Effector memory CD8-positive, alpha-beta T cell (primary cell): ENCODE results near the gene SOX4.

Source experiments
- ATAC-seq: fragments of 150-1000 bp; cut with Tn5 transposase; replicated peaks from 2 replicates; pipeline ENCODE4 v1.10.0; 2021; ENCODE audit warnings: mild to moderate bottlenecking, moderate library complexity
- DNase-seq, 3 experiments: peaks; one replicate each; pipeline ENCODE4 v3.0.0; 2021
- H3K27ac Mint-ChIP-seq, 2 donors: one replicate each; pipeline ENCODE4 v1.8.0; 2022; ENCODE audit warnings: mild to moderate bottlenecking in 2 of 2, mixed read lengths in 2 of 2, moderate library complexity in 2 of 2
- H3K27me3 Mint-ChIP-seq, 2 donors: one replicate each; pipeline ENCODE4 v1.8.0; 2022; ENCODE audit warnings: mixed read lengths in 2 of 2
- H3K36me3 Mint-ChIP-seq: one replicate; pipeline ENCODE4 v1.8.0; 2022; ENCODE audit warnings: mild to moderate bottlenecking, moderate library complexity, mixed read lengths; ENCODE audit not compliant: insufficient read depth
- H3K4me1 Mint-ChIP-seq, 2 donors: one replicate each; pipeline ENCODE4 v1.8.0; 2022; ENCODE audit warnings: low read depth in 2 of 2, mixed read lengths in 2 of 2
- H3K4me3 Mint-ChIP-seq, 2 donors: one replicate each; pipeline ENCODE4 v1.8.0; 2022; ENCODE audit warnings: mild to moderate bottlenecking in 2 of 2, mixed read lengths in 2 of 2, moderate library complexity in 2 of 2
- H3K9me3 Mint-ChIP-seq, 2 donors: one replicate each; pipeline ENCODE4 v1.8.0; 2022; ENCODE audit warnings: mixed read lengths in 2 of 2

The SOX4 gene

DNA sequence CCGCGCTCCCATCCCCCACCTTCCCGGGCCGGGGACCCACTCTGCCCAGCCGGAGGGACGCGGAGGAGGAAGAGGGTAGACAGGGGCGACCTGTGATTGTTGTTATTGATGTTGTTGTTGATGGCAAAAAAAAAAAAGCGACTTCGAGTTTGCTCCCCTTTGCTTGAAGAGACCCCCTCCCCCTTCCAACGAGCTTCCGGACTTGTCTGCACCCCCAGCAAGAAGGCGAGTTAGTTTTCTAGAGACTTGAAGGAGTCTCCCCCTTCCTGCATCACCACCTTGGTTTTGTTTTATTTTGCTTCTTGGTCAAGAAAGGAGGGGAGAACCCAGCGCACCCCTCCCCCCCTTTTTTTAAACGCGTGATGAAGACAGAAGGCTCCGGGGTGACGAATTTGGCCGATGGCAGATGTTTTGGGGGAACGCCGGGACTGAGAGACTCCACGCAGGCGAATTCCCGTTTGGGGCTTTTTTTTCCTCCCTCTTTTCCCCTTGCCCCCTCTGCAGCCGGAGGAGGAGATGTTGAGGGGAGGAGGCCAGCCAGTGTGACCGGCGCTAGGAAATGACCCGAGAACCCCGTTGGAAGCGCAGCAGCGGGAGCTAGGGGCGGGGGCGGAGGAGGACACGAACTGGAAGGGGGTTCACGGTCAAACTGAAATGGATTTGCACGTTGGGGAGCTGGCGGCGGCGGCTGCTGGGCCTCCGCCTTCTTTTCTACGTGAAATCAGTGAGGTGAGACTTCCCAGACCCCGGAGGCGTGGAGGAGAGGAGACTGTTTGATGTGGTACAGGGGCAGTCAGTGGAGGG, 2.8 kb downstream of the SOX4 start:
- Mint-ChIP-seq H3K9me3 (no peaks in the 10 kb centered on the region), H3K27me3 (peaks cover 31 to 52% of the 10 kb centered on the region in 2 donors), H3K4me1 (peaks cover 13 to 22% of the 10 kb centered on the region in 2 donors), H3K36me3 (peaks cover 11% of the 10 kb centered on the region), H3K4me3 (peak overlapping the region in 1 of 2 donors; percentile 92), H3K27ac (peak overlapping the region; percentile 76 to 92)
- ATAC-seq (peak; percentile 12), DNase-seq (peak in 1 of 3 experiments; percentile 1)

DNA sequence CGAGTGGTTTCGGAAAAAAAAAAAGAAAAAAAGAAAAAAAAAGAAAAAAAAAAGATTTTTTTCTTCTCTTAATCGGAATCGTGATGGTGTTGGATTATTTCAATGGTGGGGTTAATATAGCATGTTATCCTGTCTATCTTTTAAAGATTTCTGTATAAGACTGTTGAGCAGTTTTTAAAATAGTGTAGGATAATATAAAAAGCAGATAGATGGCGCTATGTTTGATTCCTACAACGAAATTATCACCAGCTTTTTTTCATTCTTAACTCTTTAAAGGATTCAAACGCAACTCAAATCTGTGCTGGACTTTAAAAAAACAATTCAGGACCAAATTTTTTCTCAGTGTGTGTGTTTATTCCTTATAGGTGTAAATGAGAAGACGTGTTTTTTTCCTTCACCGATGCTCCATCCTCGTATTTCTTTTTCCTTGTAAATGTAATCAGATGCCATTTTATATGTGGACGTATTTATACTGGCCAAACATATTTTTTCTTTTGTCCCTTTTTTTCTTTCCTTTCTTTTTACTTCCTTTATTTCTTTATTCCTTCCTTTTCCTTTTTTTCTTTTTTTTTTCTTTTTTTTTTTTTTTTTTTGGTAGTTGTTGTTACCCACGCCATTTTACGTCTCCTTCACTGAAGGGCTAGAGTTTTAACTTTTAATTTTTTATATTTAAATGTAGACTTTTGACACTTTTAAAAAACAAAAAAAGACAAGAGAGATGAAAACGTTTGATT, 3.6 kb downstream of the SOX4 start:
- H3K27me3 Mint-ChIP-seq, result peaks cover 38 to 49% of the 10 kb centered on the region in 2 donors
- H3K4me3 Mint-ChIP-seq, result peak overlapping the region in 1 of 2 donors; percentile 92
- H3K4me1 Mint-ChIP-seq, result peaks cover 13 to 22% of the 10 kb centered on the region in 2 donors
- H3K27ac Mint-ChIP-seq, result peak overlapping the region in 1 of 2 donors; percentile 92
- H3K36me3 Mint-ChIP-seq, result peaks cover 11% of the 10 kb centered on the region
- no peak for DNase-seq
- peak; percentile 3 for ATAC-seq
- H3K9me3 Mint-ChIP-seq, result no peaks in the 10 kb centered on the region

DNA sequence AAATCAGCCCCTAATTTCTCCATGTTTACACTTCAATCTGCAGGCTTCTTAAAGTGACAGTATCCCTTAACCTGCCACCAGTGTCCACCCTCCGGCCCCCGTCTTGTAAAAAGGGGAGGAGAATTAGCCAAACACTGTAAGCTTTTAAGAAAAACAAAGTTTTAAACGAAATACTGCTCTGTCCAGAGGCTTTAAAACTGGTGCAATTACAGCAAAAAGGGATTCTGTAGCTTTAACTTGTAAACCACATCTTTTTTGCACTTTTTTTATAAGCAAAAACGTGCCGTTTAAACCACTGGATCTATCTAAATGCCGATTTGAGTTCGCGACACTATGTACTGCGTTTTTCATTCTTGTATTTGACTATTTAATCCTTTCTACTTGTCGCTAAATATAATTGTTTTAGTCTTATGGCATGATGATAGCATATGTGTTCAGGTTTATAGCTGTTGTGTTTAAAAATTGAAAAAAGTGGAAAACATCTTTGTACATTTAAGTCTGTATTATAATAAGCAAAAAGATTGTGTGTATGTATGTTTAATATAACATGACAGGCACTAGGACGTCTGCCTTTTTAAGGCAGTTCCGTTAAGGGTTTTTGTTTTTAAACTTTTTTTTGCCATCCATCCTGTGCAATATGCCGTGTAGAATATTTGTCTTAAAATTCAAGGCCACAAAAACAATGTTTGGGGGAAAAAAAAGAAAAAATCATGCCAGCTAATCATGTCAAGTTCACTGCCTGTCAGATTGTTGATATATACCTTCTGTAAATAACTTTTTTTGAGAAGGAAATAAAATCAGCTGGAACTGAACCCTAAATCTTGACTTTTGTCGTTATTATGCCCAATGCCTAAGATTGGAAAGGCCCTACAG, 4.5 kb downstream of the SOX4 start:
- peaks cover 11% of the 10 kb centered on the region for H3K36me3 Mint-ChIP-seq
- no peak overlapping the region for H3K4me3 Mint-ChIP-seq
- ATAC-seq (no peak), DNase-seq (no peak)
- H3K9me3 Mint-ChIP-seq, result no peaks in the 10 kb centered on the region
- H3K4me1 Mint-ChIP-seq, result peaks cover 13 to 22% of the 10 kb centered on the region in 2 donors
- peaks cover 39 to 43% of the 10 kb centered on the region in 2 donors for H3K27me3 Mint-ChIP-seq
- H3K27ac Mint-ChIP-seq, result no peak overlapping the region

DNA sequence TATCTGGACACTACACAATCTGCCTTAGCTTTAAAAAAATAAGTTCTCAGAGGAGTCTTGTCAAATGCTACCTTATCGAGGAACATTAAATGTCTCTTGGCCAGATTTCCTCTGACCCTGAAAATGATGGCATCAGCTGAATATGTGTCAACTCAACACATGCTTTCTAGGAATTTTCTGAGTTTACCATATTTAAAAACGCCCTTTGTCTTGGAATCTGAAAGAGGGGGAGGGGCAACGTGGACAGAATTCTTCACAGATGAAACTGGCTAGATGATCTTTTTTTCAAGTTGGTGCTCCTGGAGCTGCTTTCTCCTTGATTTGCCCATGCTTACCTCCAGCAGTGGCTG, 5.1 kb downstream of the SOX4 start:
- Mint-ChIP-seq H3K36me3 (peaks cover 11% of the 10 kb centered on the region), H3K4me1 (peaks cover 13 to 22% of the 10 kb centered on the region in 2 donors), H3K27me3 (peaks cover 39 to 43% of the 10 kb centered on the region in 2 donors), H3K27ac (no peak overlapping the region), H3K9me3 (no peaks in the 10 kb centered on the region), H3K4me3 (no peak overlapping the region)
- ATAC-seq (no peak), DNase-seq (no peak)

DNA sequence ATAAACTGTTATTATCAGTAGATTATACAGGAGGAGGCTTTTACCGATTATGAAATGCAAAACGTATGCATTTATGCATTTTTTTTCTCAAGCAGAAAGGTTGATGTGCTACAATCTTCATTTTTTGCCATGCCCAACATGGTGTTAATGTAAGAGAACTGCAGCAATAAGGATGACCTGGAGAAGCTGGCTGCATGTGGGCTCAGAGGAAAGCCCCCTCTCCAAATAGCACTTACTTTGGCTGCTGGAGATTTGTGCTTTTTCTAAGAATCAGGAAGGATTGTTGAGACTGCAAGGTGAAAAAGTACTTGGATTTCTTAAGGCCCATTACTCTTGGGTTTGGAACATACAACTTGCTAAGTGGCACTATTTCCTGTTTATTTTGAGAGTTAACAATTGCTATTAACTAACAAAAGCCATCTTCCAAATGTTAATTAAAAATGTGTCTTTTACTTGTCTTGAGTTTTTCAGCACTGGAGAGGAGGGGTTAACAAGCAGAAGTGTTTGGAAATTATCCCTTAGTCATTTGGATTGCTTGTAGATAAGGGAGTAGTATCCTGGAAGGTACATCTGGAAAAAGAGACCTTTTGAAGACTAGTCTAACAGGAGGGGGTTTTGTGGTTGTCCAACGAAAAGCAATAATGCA, 5.6 kb downstream of the SOX4 start:
- DNase-seq (no peak), ATAC-seq (no peak)
- H3K4me3 Mint-ChIP-seq, result no peak overlapping the region
- peaks cover 11% of the 10 kb centered on the region for H3K36me3 Mint-ChIP-seq
- peaks cover 13 to 22% of the 10 kb centered on the region in 2 donors for H3K4me1 Mint-ChIP-seq
- H3K27ac Mint-ChIP-seq, result no peak overlapping the region
- peaks cover 43 to 44% of the 10 kb centered on the region in 2 donors for H3K27me3 Mint-ChIP-seq
- H3K9me3 Mint-ChIP-seq, result no peaks in the 10 kb centered on the region

DNA sequence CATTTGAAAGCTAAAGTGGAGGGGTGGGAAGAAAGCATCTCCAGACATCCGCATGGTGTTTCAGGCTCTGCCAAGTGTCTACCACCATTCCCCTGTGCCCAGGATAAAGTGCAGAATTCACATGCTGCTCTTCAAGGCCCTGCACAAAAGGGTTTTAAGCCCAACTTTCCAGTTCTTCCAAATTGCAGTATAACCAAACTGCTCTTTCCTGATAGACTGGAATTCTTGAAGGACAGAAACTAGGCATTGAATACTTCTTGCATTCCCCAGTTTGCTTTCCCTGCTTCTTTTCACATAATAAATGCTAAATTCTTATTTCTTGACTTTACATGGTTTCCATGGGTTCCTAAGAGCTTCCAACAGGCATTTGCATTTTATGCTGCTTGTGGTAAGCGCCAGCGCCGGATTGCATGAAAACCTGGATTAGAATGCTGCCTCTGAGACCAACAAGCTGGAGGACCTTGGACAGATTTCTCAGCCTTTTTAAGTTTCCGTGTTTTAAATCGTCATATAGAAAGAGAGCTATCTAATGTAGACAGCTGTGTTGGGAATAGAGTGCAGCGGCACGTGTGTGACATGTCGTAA, 7.9 kb downstream of the SOX4 start:
- no peak overlapping the region for H3K27ac Mint-ChIP-seq
- H3K4me1 Mint-ChIP-seq, result peaks cover 3 to 8% of the 10 kb centered on the region in 2 donors
- H3K9me3 Mint-ChIP-seq, result no peaks in the 10 kb centered on the region
- DNase-seq (no peak), ATAC-seq (no peak)
- no peak overlapping the region for H3K4me3 Mint-ChIP-seq
- peaks cover 43 to 46% of the 10 kb centered on the region in 2 donors for H3K27me3 Mint-ChIP-seq
- peaks cover 5% of the 10 kb centered on the region for H3K36me3 Mint-ChIP-seq

DNA sequence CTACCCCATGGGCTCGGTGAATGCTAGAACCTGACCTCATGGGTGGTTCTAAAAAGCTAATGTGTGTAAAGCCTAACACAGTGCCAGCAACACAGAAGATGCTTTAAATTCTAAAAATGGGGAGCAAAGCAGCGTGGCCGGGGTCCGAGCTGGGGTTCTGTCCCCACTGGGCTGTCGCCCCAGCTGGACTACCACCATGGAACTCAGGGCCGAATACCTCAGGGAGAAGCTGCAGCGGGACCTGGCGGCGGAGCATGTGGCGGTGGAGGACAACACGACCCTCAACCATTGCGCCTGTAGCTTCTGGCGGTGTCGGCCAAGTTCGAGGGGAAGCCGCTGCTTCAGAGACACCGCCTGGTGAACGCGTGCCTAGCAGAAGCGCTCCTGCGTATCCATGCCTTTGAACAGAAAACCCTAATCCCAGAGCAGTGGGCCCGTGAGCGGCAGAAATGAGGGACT, 8.4 kb downstream of the SOX4 start:
- Mint-ChIP-seq H3K9me3 (no peaks in the 10 kb centered on the region), H3K4me1 (peaks cover 0 to 3% of the 10 kb centered on the region in 2 donors), H3K27ac (no peak overlapping the region), H3K27me3 (peaks cover 40 to 43% of the 10 kb centered on the region in 2 donors), H3K4me3 (no peak overlapping the region), H3K36me3 (peaks cover 5% of the 10 kb centered on the region)
- no peak for ATAC-seq
- no peak for DNase-seq

DNA sequence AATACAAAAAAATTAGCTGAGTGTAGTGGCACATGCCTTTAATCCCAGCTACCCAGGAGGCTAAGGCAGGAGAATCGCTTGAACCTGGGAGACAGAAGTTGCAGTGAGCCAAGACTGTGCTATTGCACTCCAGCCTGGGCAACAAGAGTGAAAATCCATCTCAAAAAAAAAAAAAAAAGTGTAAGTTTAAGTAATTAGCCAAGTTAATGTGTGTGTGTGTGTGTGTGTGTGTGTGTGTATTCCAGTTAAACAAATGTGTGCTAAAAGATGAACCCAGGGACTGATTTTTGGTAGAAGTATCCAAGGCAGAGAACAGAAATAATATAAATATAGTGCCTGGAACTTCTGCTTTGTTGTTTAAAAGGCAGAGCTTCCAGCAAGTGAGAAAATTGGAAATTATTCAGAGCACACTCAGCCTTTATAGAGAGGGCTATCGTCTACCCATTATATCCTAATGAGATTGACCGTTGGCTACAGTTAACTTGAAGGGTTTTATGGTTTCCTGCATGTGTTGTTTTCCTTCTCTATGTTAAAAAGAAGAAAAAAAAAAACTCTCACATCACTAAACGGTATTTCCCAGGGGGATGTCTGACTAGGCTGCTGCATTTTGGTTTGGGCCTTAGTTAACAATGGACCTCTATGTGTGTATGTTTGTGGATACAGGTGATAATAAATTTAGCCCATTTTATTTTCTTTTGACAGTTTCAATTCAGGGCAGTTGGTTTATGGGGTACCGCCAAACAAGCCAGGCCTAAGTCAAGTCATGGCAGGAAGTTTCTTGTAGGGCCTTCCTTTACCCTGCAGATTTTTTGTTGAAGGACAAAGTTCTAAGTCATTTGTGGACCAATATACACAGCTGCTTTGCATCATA, 9.8 kb downstream of the SOX4 start:
- H3K36me3 Mint-ChIP-seq, result no peaks in the 10 kb centered on the region
- ATAC-seq (no peak), DNase-seq (no peak)
- peaks cover 38 to 41% of the 10 kb centered on the region in 2 donors for H3K27me3 Mint-ChIP-seq
- no peaks in the 10 kb centered on the region for H3K9me3 Mint-ChIP-seq
- H3K4me1 Mint-ChIP-seq, result no peaks in the 10 kb centered on the region
- no peak overlapping the region for H3K4me3 Mint-ChIP-seq
- H3K27ac Mint-ChIP-seq, result no peak overlapping the region

DNA sequence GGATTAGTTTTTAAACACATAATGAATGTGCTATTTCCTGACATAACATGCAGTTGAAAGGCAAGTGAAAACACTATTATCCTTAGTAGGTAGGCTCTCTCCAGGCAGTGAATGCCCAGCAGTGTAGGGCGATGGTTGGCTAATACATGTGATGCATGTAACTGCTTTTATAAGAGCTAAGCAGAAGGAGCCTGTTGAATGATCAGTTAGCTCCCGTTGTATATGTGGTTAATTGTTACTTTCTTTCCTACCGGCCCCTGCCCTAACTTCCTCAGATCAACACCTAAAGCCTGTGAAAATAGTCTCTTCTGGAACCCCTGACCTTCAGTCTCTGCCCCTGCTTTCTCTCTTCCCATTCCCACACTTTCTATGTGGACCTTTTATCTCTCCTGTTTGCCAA, 10.5 kb downstream of the SOX4 start:
- peaks cover 33 to 38% of the 10 kb centered on the region in 2 donors for H3K27me3 Mint-ChIP-seq
- no peaks in the 10 kb centered on the region for H3K36me3 Mint-ChIP-seq
- H3K9me3 Mint-ChIP-seq, result no peaks in the 10 kb centered on the region
- H3K27ac Mint-ChIP-seq, result no peak overlapping the region
- H3K4me3 Mint-ChIP-seq, result no peak overlapping the region
- H3K4me1 Mint-ChIP-seq, result no peaks in the 10 kb centered on the region
- DNase-seq (no peak), ATAC-seq (no peak)

DNA sequence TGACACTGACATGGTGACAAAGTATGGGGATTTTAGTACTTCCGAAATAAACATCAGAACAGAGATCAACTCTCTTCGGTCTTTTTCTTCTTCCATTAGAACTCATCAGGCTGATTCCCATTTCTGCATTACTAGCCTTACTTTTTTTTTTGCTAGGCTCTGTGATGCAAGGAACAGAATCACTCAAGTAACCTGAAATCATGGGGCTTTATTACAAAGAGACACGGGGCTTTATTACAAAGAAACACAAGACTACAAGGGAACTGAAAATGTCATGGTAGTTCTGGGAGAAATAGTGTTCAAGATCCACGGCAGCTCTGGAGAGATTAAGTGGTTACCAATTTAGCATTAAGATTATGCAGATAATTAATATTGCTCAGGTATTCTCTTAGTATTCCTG, 11.6 kb downstream of the SOX4 start:
- DNase-seq (no peak), ATAC-seq (no peak)
- no peak overlapping the region for H3K4me3 Mint-ChIP-seq
- no peak overlapping the region for H3K27ac Mint-ChIP-seq
- H3K4me1 Mint-ChIP-seq, result no peaks in the 10 kb centered on the region
- H3K36me3 Mint-ChIP-seq, result no peaks in the 10 kb centered on the region
- peaks cover 22 to 35% of the 10 kb centered on the region in 2 donors for H3K27me3 Mint-ChIP-seq
- no peaks in the 10 kb centered on the region for H3K9me3 Mint-ChIP-seq

DNA sequence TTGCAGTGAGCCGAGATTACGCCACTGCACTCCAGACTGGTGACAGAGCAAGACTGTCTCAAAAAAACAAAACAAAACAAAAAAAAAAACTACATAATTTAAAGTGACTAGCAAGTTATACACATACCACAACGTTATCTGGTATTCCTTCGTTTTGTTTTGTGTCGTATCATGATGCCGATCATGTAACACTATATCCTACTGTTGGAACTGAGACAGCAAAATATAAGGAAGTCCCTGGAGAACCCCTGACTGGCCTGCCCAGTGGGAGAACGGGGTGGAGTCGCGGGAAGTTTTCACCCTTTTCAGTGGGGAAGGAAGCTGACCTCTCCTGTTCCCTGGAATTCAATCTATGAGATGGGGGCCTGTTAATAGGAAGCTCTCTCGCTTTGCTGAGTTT, 15.1 kb downstream of the SOX4 start:
- Mint-ChIP-seq H3K9me3 (no peaks in the 10 kb centered on the region), H3K36me3 (no peaks in the 10 kb centered on the region), H3K27me3 (peaks cover 18 to 19% of the 10 kb centered on the region in 2 donors), H3K4me3 (no peak overlapping the region), H3K27ac (no peak overlapping the region), H3K4me1 (no peaks in the 10 kb centered on the region)
- ATAC-seq, result no peak
- no peak for DNase-seq

DNA sequence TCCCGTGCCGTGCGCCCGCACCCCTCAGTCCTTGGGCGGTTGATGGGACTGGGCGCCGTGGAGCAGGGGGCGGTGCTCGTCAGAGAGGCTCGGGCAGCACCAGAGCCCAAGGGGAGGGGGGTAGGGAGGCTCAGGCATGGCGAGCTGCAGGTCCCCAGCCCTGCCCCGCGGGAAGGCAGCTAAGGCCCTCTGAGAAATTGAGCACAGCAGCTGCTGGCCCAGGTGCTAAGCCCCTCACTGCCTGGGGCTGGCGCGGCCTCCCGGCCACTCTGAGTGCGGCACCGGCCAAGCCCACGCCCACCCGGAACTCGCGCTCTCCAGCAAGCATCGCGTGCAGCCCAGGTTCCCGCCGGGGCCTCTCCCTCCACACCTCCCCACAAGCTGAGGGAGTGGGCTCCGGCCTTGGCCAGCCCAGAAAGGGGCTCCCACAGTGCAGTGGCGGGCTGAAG, 16.4 kb downstream of the SOX4 start:
- Mint-ChIP-seq H3K36me3 (no peaks in the 10 kb centered on the region), H3K27me3 (peaks cover 16 to 20% of the 10 kb centered on the region in 2 donors), H3K4me3 (no peak overlapping the region), H3K27ac (no peak overlapping the region), H3K9me3 (no peaks in the 10 kb centered on the region), H3K4me1 (no peaks in the 10 kb centered on the region)
- ATAC-seq, result no peak
- no peak for DNase-seq
